ENCODE measurements around the gene LCT. TPM values are rescaled to one million over a fixed set of nuclear protein-coding genes. Genes with fewer than 3 reads are reported as not detected.
"Not testable (repeated sequence)": the region's sequence is repeated elsewhere in the genome, so short reads cannot be mapped to it uniquely, and the experiment has no call there.

LCT gene
- total RNA-seq, 2 donors from 2014 or later, result 0.08 to 0.12 TPM

DNA sequence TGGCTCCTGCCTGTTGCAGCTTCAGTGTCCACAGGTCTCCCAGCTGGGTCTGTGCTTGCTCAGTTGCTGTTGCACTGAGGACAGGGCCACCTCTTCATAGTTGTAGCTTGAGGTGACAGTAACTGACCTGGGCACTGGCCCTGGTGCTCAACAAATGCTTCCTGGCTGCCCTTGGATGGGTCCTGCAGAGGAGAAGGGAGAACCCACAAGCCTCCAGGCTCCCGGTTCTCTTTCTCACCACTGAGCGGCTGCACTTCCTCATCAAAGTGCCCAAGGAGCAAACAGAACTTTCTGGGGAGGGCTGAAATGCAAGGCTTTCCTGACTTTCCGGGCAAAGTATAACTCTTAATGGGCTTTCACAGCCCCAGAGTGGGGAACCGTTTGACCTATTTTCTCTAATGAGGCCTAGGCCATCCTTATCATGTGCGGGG, 38.7 kb downstream of the LCT start:
- Histone ChIP-seq H3K4me1 (no peaks in the 10 kb centered on the region), H3K9me3 (no peaks in the 10 kb centered on the region), H3K9ac (ENCODE audit: low read depth in 2 of 2, low read length in 2 of 2) (no peak overlapping the region), H3K27ac (no peak overlapping the region), H3K4me3 (no peak overlapping the region), H3K27me3 (no peaks in the 10 kb centered on the region), H3K36me3 (no peaks in the 10 kb centered on the region)
- TF ChIP-seq, protein P1, sequence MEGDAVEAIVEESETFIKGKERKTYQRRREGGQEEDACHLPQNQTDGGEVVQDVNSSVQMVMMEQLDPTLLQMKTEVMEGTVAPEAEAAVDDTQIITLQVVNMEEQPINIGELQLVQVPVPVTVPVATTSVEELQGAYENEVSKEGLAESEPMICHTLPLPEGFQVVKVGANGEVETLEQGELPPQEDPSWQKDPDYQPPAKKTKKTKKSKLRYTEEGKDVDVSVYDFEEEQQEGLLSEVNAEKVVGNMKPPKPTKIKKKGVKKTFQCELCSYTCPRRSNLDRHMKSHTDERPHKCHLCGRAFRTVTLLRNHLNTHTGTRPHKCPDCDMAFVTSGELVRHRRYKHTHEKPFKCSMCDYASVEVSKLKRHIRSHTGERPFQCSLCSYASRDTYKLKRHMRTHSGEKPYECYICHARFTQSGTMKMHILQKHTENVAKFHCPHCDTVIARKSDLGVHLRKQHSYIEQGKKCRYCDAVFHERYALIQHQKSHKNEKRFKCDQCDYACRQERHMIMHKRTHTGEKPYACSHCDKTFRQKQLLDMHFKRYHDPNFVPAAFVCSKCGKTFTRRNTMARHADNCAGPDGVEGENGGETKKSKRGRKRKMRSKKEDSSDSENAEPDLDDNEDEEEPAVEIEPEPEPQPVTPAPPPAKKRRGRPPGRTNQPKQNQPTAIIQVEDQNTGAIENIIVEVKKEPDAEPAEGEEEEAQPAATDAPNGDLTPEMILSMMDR (IDR thresholded peaks at IDR 0.05), result no peak
- DNase-seq, result no peak
- intact Hi-C loops (cut with DNase I), result loop anchor here (10.0 kb wide), 1 partner anchor 793 kb away; no protein-coding TSS in a partner anchor

DNA sequence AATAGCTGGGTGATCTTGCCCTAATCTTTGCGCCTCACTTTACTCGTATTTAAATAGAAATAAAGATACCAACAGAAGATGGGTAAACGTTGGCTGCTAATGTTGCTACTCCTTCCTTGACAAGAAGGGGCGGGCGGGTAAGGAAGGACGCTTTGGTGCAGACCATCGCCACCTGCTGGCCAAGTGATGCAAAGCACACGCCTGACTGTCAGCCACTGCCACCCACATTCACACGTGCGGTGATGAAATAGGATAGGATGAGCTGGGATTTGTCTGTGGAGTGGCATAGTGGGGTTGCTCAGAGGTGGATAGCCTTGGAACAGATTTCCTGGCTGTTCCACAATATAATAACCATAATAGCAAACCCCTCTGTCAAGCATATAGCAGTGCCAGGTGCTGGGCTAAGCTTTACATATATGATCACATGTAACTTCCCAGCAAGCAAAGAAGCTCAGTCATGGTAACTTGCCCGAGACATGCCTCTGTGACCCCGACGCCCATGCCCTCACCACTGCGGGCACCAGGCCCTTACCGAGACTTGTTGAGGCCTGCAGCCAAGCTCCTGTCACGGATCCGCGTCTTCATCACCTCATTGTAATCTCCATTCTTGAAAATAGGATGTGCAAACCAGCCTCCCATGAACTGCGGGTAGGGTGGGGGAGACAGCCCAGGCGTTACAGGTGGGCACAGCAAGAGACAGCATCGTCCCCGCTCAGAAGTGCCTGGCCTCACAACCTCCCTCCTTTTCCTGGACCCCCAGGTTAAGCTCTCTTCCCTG, 39.3 kb downstream of the LCT start:
- no peak overlapping the region for H3K4me3 ChIP-seq
- H3K4me1 ChIP-seq, result no peaks in the 10 kb centered on the region
- H3K27me3 ChIP-seq, result no peaks in the 10 kb centered on the region
- intact Hi-C loops (cut with DNase I), result loop anchor here (10.0 kb wide), 1 partner anchor 793 kb away; no protein-coding TSS in a partner anchor
- TF ChIP-seq, protein P1 (IDR thresholded peaks at IDR 0.05), result peak; percentile 88
- no peak overlapping the region for H3K27ac ChIP-seq
- H3K9ac ChIP-seq (ENCODE audit: low read depth in 2 of 2, low read length in 2 of 2), result no peak overlapping the region
- DNase-seq, result peak; percentile 73
- H3K36me3 ChIP-seq, result no peaks in the 10 kb centered on the region
- no peaks in the 10 kb centered on the region for H3K9me3 ChIP-seq

DNA sequence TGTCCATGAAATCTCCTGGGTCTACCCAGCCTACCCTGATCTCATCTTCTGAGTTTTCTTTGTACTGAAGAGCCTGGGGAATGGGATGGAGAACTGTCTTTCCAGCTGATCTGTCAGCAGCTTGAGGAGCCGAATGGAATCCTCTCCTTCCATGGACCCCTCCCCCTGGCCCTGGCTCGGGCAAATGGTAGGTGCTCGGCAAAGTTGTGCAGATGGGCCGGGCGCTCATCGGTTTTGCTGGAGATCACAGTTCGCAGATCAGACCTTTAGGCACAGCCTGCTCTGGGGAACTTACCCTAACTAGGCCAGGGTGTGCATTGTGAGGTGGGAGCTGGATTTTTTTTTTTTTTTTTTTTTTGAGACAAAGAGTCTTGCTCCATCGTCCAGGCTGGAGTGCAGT, 40.4 kb downstream of the LCT start:
- no peaks in the 10 kb centered on the region for H3K36me3 ChIP-seq
- intact Hi-C loops (cut with DNase I), result loop anchor here (10.0 kb wide), 1 partner anchor 792 kb away; no protein-coding TSS in a partner anchor
- H3K27me3 ChIP-seq, result no peaks in the 10 kb centered on the region
- no peaks in the 10 kb centered on the region for H3K4me1 ChIP-seq
- TF ChIP-seq, protein P1 (IDR thresholded peaks at IDR 0.05), result no peak
- no peaks in the 10 kb centered on the region for H3K9me3 ChIP-seq
- H3K4me3 ChIP-seq, result no peak overlapping the region
- DNase-seq, result no peak
- no peak overlapping the region for H3K27ac ChIP-seq
- no peak overlapping the region for H3K9ac ChIP-seq (ENCODE audit: low read depth in 2 of 2, low read length in 2 of 2)

DNA sequence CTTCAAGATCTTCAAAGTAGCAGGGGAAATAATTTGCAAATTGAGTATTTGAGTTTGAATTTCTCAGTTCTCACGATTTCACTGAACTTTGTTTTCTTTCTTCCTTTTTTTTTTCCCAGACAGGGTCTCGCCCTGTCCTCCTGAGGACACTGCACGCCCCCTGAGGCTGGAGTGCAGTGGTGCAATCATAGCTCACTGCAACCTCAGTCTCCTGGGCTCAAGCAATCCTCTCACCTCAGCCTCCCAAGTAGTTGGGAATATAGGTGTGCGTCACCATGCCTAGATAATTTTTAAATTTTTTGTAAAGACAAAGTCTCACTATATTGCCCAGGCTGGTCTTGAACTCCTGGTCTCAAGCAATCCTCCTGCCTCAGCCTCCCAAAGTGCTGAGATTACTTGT, 41.3 kb downstream of the LCT start:
- intact Hi-C loops (cut with DNase I), result loop anchor here (10.0 kb wide), 1 partner anchor 791 kb away; no protein-coding TSS in a partner anchor
- not testable (repeated sequence) for H3K36me3 ChIP-seq

DNA sequence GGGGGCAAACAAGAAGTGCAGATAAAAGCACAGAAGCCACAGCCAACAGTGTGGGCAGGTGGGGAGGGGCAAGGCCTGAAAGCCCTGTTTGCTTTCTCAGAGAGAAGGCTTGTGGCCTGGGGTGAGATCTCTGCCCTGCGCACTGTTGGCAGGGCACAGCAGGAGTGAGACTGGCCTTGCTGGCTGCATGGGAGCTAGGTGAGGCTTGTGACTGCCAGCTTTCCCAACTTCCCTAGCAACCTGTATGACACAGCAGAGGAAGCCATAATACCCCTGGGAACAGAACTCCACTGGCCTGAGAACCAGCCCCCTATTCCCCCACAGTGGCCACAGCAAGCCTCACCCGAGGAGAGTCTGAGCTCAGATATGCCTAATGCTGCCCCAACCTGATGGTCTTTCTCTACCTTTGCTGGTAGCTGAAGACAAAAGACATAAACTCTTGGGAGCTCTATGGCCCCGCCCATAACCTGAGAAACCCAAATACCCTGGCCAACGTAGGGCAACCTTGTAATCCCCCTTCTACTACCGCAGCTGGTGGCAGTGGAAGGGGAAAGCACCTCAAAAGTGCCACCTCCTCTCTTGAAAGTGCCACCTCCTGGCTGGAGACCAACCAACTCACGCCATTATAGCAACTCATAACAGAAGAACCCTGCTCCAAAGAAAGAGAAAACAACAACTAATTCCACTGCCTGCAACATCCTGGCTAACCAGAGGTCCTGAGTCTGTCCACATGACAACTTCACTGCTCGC, 44.4 kb downstream of the LCT start:
- H3K36me3 ChIP-seq, result no peaks in the 10 kb centered on the region
- intact Hi-C loops (cut with DNase I), result loop anchor here (10.0 kb wide), 1 partner anchor 788 kb away; no protein-coding TSS in a partner anchor
- TF ChIP-seq, protein P1 (IDR thresholded peaks at IDR 0.05), result no peak

More for the DNA sequence above, 41.3 kb downstream of the LCT start:
- not testable (repeated sequence) for H3K27ac ChIP-seq; H3K9me3 ChIP-seq; H3K9ac ChIP-seq (ENCODE audit: low read depth in 2 of 2, low read length in 2 of 2); DNase-seq; H3K4me1 ChIP-seq; H3K27me3 ChIP-seq; H3K4me3 ChIP-seq

More for the DNA sequence above, 44.4 kb downstream of the LCT start:
- Histone ChIP-seq H3K9me3 (no peaks in the 10 kb centered on the region), H3K4me1 (no peaks in the 10 kb centered on the region), H3K27me3 (no peaks in the 10 kb centered on the region), H3K27ac (no peak overlapping the region), H3K9ac (ENCODE audit: low read depth in 2 of 2, low read length in 2 of 2) (no peak overlapping the region), H3K4me3 (no peak overlapping the region)
- no peak for DNase-seq

Measured in colonic mucosa (tissue), 4 donors.